Fibroblast of lung (primary cell): Measurements from ENCODE around the gene THOC1. TPM values are rescaled to one million over a fixed set of nuclear protein-coding genes. Genes with fewer than 3 reads are reported as not detected.
A peak's percentile ranks its signal among the peaks of the same experiment; 100 is the strongest.

Experiments
- DNase-seq, 2 donors: peaks; one replicate each; pipeline versions ENCODE4 v3.0.0 to v3.0.0-alpha.2; 2010; ENCODE audit warnings: low read depth in 2 of 2
- H2AFZ ChIP-seq: 2 replicates; pipeline ENCODE4 v1.5.1; 2012; ENCODE audit warnings: low read length, control low read depth, inconsistent platforms
- H3K27ac ChIP-seq: 2 replicates; pipeline ENCODE4 v1.5.1; 2011; ENCODE audit warnings: low read length, control low read depth; ENCODE audit not compliant: insufficient read depth
- H3K27me3 ChIP-seq: 2 replicates; pipeline ENCODE4 v1.5.1; 2011; ENCODE audit warnings: mild to moderate bottlenecking, low read length; ENCODE audit not compliant: control insufficient read depth, insufficient read depth
- H3K36me3 ChIP-seq: 2 replicates; pipeline ENCODE4 v1.5.1; 2011; ENCODE audit warnings: low read length; ENCODE audit not compliant: control insufficient read depth, insufficient read depth
- H3K4me1 ChIP-seq: 2 replicates; pipeline ENCODE4 v1.5.1; 2011; ENCODE audit warnings: low read length; ENCODE audit not compliant: control insufficient read depth, insufficient read depth; ENCODE audit errors: extremely low read depth
- H3K4me2 ChIP-seq: 2 replicates; pipeline ENCODE4 v1.5.1; 2011; ENCODE audit warnings: low read length, control low read depth; ENCODE audit not compliant: insufficient read depth; ENCODE audit errors: extremely low read depth
- H3K4me3 ChIP-seq, 4 experiments: fragments of 200-600 bp in 1 of 4; sonication (generic) in 1 of 4; replicated peaks in 1 of 4; 2 replicates each; pipeline ENCODE4 v1.5.1; 2011 to 2016; ENCODE audit warnings: low read length in 4 of 4, low read depth in 3 of 4, mild to moderate bottlenecking in 3 of 4, control low read depth in 2 of 4, inconsistent platforms in 1 of 4, mixed read lengths in 1 of 4; ENCODE audit not compliant: insufficient read depth in 1 of 4; ENCODE audit errors: control extremely low read depth in 1 of 4
- H3K79me2 ChIP-seq: 2 replicates; pipeline ENCODE4 v1.5.1; 2012; ENCODE audit warnings: mild to moderate bottlenecking, low read length, inconsistent platforms; ENCODE audit not compliant: control insufficient read depth, insufficient read depth
- H3K9ac ChIP-seq: 2 replicates; pipeline ENCODE4 v1.5.1; 2011; ENCODE audit warnings: mild to moderate bottlenecking, low read length, control low read depth; ENCODE audit not compliant: insufficient read depth
- H3K9me3 ChIP-seq: 2 replicates; pipeline ENCODE4 v1.5.1; 2012; ENCODE audit warnings: low read depth, low read length; ENCODE audit not compliant: control insufficient read depth, insufficient read depth
- H4K20me1 ChIP-seq: 2 replicates; pipeline ENCODE4 v1.5.1; 2011; ENCODE audit warnings: low read length; ENCODE audit not compliant: control insufficient read depth, insufficient read depth; ENCODE audit errors: extremely low read depth
- EZH2 ChIP-seq: IDR thresholded peaks from 2 replicates; pipeline ENCODE4 v1.5.1; 2012; ENCODE audit warnings: low read length, control low read depth, mild to moderate bottlenecking; ENCODE audit errors: missing control alignments
- polyA plus RNA-seq, 2 donors: library from polyadenylated mRNA; depleted of rRNA in 1 of 2; stranded (reverse) in 1 of 2; unstranded in 1 of 2; fragments of >200 nt; gene quantifications; 2 replicates each; pipeline ENCODE4 v1.2.1, GENCODE V29; 2011 to 2012; ENCODE audit warnings: missing spikeins in 1 of 2
- total RNA-seq: library from RNA; depleted of rRNA; stranded (reverse); fragments of >200 nt; gene quantifications from 2 replicates; pipeline ENCODE4 v1.2.1, GENCODE V29; 2014
- TF ChIP-seq, protein P1 (sequence below), 2 donors: IDR thresholded peaks in 1 of 2; conservative IDR thresholded peaks in 1 of 2; 1 replicate in 1 of 2; 2 replicates in 1 of 2; pipeline ENCODE4 v1.5.1; 2011 to 2012; ENCODE audit warnings: low read length in 2 of 2, control low read depth in 1 of 2, inconsistent platforms in 1 of 2, low read depth in 1 of 2, mild to moderate bottlenecking in 1 of 2

Gene THOC1
- total and polyA plus RNA-seq, 2 donors (not counting 1 experiment from before 2014, with no cell fraction given) = 18.2 to 35.2 TPM

DNA sequence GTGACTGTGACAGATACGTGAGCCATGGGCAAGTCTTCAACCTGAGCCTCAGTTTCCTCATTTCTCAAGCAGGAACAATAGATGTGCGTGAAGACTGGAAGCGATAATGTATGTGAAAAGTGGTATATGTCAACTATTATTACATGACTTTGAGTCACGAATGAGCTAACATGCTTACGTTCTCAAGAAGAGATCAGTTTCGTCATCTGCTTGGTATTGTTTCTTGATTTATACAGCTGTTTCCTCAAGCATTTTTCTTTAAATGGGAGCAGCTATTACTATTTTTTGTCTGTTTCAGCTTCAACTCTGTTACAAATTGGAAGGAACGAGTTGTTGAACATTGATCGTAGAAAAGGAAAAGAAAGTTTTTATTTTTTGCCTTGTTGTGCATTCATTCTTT is 48.5 kb upstream of the THOC1 start:
- Histone ChIP-seq H3K36me3 (no peaks in the 10 kb centered on the region), H3K4me2 (no peak overlapping the region), H3K4me1 (no peaks in the 10 kb centered on the region), H4K20me1 (no peaks in the 10 kb centered on the region), H3K27ac (no peak overlapping the region), H3K9ac (no peak overlapping the region), H3K4me3 (no peak overlapping the region), H3K9me3 (no peaks in the 10 kb centered on the region), H2AFZ (no peak overlapping the region), H3K27me3 (peaks cover 3% of the 10 kb centered on the region), H3K79me2 (no peaks in the 10 kb centered on the region)
- peak; percentile 18 to 57 for DNase-seq
- TF ChIP-seq, protein P1, sequence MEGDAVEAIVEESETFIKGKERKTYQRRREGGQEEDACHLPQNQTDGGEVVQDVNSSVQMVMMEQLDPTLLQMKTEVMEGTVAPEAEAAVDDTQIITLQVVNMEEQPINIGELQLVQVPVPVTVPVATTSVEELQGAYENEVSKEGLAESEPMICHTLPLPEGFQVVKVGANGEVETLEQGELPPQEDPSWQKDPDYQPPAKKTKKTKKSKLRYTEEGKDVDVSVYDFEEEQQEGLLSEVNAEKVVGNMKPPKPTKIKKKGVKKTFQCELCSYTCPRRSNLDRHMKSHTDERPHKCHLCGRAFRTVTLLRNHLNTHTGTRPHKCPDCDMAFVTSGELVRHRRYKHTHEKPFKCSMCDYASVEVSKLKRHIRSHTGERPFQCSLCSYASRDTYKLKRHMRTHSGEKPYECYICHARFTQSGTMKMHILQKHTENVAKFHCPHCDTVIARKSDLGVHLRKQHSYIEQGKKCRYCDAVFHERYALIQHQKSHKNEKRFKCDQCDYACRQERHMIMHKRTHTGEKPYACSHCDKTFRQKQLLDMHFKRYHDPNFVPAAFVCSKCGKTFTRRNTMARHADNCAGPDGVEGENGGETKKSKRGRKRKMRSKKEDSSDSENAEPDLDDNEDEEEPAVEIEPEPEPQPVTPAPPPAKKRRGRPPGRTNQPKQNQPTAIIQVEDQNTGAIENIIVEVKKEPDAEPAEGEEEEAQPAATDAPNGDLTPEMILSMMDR (conservative IDR thresholded peaks at IDR 0.05 in 1 of 2, IDR thresholded peaks at IDR 0.05 in 1 of 2; ENCODE audit: low read depth in 1 of 2, low read length in 2 of 2) = no peak
- TF ChIP-seq EZH2 = no peak

DNA sequence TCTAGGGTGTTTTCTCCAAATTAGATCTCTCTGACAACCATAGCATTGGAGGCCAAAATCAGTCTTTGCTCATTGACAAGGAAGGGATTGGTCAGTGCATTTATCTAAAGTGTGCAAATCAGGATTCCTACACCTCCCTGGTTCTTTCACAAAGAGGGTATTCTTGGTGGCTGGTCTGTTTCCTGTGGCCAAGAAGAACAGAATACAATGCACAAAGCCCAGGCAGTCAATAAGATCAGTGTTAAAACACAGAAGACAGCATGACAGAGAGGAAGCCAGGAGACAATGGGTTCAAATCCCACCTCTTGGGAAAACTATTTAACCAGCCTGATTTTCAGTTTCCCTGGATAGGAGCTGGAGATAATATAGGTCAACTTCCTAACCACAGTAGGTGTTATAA is 46.1 kb upstream of the THOC1 start:
- TF ChIP-seq, protein P1 (conservative IDR thresholded peaks at IDR 0.05 in 1 of 2, IDR thresholded peaks at IDR 0.05 in 1 of 2; ENCODE audit: low read depth in 1 of 2, low read length in 2 of 2) = no peak
- TF ChIP-seq EZH2 = no peak
- no peak overlapping the region for H2AFZ ChIP-seq
- peaks cover 7% of the 10 kb centered on the region for H3K27me3 ChIP-seq
- H3K27ac ChIP-seq = no peak overlapping the region
- DNase-seq = no peak
- no peak overlapping the region for H3K4me2 ChIP-seq
- no peaks in the 10 kb centered on the region for H3K9me3 ChIP-seq
- no peaks in the 10 kb centered on the region for H3K79me2 ChIP-seq
- no peaks in the 10 kb centered on the region for H3K4me1 ChIP-seq
- no peak overlapping the region for H3K9ac ChIP-seq
- H3K36me3 ChIP-seq = no peaks in the 10 kb centered on the region
- no peaks in the 10 kb centered on the region for H4K20me1 ChIP-seq
- H3K4me3 ChIP-seq = no peak overlapping the region

DNA sequence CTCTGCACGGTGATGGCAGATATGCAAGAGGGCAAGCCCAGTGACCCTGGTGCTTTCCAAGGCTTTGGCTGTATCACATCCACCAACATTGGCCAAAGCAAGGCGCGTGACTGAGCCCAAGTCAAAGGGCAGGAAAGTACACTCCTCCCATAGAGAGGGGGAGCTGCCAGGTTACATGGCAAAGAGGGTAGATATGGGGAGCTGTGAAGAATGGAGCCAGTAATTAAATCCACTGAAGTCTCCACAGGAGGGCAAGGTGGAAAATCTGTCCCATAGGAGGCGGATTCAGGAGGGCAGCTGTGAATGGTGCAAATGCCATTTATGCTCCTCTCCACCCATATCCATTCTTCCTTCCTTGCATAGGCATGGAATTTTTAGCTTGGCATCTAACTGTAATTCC is 44.6 kb upstream of the THOC1 start:
- no peaks in the 10 kb centered on the region for H3K9me3 ChIP-seq
- no peak overlapping the region for H3K4me3 ChIP-seq
- peaks cover 7% of the 10 kb centered on the region for H3K27me3 ChIP-seq
- no peaks in the 10 kb centered on the region for H4K20me1 ChIP-seq
- DNase-seq = no peak
- no peaks in the 10 kb centered on the region for H3K4me1 ChIP-seq
- H2AFZ ChIP-seq = no peak overlapping the region
- no peaks in the 10 kb centered on the region for H3K79me2 ChIP-seq
- no peak for TF ChIP-seq EZH2
- TF ChIP-seq, protein P1 (conservative IDR thresholded peaks at IDR 0.05 in 1 of 2, IDR thresholded peaks at IDR 0.05 in 1 of 2; ENCODE audit: low read depth in 1 of 2, low read length in 2 of 2) = no peak
- no peak overlapping the region for H3K4me2 ChIP-seq
- no peak overlapping the region for H3K9ac ChIP-seq
- no peaks in the 10 kb centered on the region for H3K36me3 ChIP-seq
- H3K27ac ChIP-seq = no peak overlapping the region
